HG03520 (cell line): ENCODE results near the gene RAD54L.
A peak's percentile ranks its signal among the peaks of the same experiment; 100 is the strongest.

Experiments
- ATAC-seq: cut with Tn5 transposase; IDR thresholded peaks from one replicate; pipeline ENCODE4 v1.9.1; 2021; ENCODE audit warnings: mild to moderate bottlenecking, moderate library complexity; ENCODE audit not compliant: unreplicated experiment

Gene RAD54L

GRCh38 chr1:46284597-46285564, 37.3 kb downstream of the RAD54L start:
- ATAC-seq = no peak

- no peak for ATAC-seq
Observed at GRCh38 chr1:46285730-46286477, 38.3 kb downstream of the RAD54L start.

GRCh38 chr1:46288485-46289133, 41.0 kb downstream of the RAD54L start:
- ATAC-seq = no peak

GRCh38 chr1:46289134-46289494, 41.6 kb downstream of the RAD54L start:
- no peak for ATAC-seq

GRCh38 chr1:46289976-46290375, 42.4 kb downstream of the RAD54L start:
- no peak for ATAC-seq

GRCh38 chr1:46295306-46295705, 47.7 kb downstream of the RAD54L start:
- no peak for ATAC-seq

GRCh38 chr1:46298387-46298786, 50.8 kb downstream of the RAD54L start:
- no peak for ATAC-seq

GRCh38 chr1:46300673-46301405, 53.3 kb downstream of the RAD54L start:
- no peak for ATAC-seq

GRCh38 chr1:46301406-46301807, 53.8 kb downstream of the RAD54L start:
- ATAC-seq = no peak

GRCh38 chr1:46301808-46302640, 54.5 kb downstream of the RAD54L start:
- no peak for ATAC-seq

- ATAC-seq = peak; percentile 1
Observed at GRCh38 chr1:46302641-46303037, 55.1 kb downstream of the RAD54L start.

- peak; percentile 72 for ATAC-seq
Observed at GRCh38 chr1:46303038-46303871, 55.7 kb downstream of the RAD54L start, which contains the start of the genes LRRC41 and UQCRH. Gene LRRC41, minus strand, starts transcription at chr1:46303616. Its CDS starts 294 bp downstream, at chr1:46303322. Gene UQCRH, plus strand, starts transcription at chr1:46303698. Its CDS starts 69 bp downstream, at chr1:46303767.

GRCh38 chr1:46303872-46304326, 56.3 kb downstream of the RAD54L start:
- no peak for ATAC-seq

GRCh38 chr1:46306159-46306530, 58.6 kb downstream of the RAD54L start:
- no peak for ATAC-seq

GRCh38 chr1:46309401-46310159, 62.0 kb downstream of the RAD54L start:
- no peak for ATAC-seq

GRCh38 chr1:46310321-46310720, 62.8 kb downstream of the RAD54L start:
- ATAC-seq = no peak

GRCh38 chr1:46315669-46316403, 68.3 kb downstream of the RAD54L start:
- ATAC-seq = no peak
